NCI-H1694 (cell line): ENCODE results near the gene ZNF532.

Source experiments
- DNase-seq: peaks from one replicate; lab custom pipeline; 2025; lab: John Stamatoyannopoulos, UW

Gene ZNF532

DNA sequence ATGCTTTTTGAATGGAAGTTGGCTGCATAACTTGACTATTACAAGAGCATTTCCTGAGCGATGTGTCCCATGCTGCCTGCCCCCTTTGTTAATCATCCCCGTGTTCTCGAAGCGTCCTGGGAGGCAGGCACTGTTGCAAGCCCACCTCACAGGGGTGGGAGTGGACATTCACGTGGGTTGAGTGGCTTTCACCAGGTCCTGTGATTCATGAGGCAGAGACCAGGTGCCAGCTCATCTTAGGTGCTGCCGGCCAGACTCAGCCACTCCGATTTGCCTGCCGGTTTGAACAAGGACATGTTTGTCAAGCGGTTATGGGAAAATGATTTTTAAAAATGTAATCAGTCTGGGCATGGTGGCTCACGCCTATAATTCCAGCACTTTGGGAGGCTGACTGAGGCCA is 112.5 kb downstream of the ZNF532 start:
- no peak for DNase-seq

DNA sequence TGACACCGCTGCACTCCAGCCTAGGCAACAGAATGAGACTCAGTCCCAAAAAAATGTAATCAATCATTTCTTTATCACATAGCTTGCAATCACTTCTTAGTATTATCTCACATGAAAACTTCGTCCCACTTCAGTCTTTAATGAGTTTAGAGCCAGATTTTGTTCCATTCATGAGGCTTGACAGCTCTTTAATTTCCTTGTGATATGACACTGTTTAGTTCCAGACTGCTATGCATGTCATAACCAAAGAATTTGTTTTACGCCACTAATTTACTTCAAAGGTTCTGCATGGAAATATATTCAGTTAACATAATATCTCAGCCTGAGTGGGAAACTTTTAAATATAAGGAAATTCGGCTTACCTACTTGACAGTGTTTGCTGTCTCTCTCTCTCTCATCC is 113.1 kb downstream of the ZNF532 start:
- no peak for DNase-seq

- no peak for DNase-seq
Observed at GRCh38 chr18:58978916-58979315, 114.2 kb downstream of the ZNF532 start.

- no peak for DNase-seq
Observed at GRCh38 chr18:58979615-58980014, 114.9 kb downstream of the ZNF532 start.

DNA sequence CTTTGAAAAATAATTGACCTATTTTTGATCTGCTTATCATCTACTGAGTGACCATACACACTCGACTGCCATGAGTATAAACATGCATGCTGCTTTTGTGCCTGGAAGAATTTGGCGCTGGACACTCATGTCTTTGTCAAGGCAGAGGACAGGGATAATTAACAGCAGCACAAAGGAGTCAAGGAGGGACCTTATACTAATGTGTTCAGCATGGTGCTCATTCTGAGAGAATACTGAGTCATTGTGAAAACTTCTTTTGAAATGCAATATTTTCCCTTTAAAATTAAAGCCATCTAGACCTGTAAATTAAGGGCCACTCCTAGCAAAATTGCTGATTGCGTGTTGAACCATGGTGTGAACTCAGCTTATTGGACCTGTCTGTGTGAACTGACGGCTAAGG is 116.3 kb downstream of the ZNF532 start:
- no peak for DNase-seq

DNA sequence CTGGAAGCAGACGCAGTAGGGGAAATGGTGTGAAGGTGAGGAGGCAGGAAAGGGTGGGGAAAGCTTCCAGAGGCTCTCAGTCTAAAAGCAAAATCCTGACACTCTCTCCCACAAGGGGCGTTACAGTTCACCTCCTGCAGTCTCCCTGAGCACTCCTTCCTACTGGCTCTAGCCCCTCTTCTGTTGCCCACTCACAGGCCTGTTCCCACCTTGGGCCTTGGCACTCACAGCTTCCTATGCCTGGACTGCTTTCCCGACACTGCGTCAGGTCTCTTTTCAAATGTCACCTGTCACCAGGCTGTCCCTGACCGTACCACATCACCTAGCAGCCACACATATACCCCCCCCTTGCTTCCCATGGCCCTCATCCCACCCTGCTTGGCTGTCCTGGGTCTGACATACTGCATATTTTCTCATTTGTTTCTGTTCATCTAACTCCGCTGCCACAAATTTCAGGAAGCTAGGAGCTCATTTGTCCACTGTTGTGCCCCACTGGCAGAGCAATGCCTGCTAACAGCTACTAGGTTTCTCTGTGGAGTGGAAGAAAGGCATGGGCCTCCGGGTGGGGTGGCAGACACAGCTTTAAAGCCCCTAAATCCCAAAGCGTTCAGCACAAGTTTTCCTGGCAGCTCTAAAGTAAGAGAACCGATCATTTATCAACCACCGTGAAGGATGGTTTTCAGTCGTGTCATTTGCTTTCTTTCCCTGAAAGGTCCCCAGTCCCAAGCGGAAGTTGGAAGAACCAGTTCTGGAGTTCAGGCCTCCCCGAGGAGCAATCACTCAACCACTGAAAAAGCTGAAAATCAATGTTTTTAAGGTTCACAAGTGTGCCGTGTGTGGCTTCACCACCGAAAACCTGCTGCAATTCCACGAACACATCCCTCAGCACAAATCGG is 118.8 kb downstream of the ZNF532 start:
- no peak for DNase-seq

DNA sequence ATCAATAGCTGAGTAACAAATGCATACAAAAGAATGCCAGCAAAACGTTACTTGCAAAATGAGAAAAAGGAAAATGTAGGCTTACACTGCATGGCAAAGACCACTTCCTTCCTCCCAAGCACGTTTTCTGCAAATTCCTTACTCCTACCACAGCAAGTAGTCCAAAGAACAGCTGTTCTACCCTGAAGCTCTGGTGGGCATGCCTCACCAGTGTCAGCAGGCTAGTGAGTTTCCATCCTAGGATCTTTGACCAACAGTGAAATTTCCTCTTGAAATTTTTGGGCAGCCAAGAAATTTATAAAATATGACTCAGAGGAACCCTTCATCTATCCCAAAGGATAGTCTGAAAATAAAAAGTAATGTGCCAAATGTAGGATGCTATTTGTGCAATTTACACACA is 123.9 kb downstream of the ZNF532 start:
- DNase-seq: no peak

GRCh38 chr18:58989184-58989759 is 124.6 kb downstream of the ZNF532 start:
- no peak for DNase-seq

DNA sequence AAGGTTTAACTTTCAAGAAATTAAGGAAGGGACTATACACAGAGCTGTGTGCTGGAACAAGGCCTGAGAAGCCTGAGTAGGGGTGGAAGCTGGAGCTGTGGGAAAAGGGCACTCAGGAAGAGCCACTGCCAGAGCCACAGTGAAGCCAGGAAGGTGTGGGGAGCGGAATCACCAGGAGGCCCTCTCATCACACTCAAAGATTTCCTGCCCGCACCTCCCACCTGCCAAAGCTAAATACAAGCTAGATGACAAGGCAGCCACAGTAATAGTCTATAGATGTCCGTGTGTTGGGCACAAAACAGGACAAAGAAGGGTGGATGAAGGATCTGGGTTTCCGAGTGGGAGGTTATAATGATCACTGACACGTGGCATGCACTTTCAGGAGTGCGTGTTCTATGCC is 126.0 kb downstream of the ZNF532 start:
- no peak for DNase-seq

DNA sequence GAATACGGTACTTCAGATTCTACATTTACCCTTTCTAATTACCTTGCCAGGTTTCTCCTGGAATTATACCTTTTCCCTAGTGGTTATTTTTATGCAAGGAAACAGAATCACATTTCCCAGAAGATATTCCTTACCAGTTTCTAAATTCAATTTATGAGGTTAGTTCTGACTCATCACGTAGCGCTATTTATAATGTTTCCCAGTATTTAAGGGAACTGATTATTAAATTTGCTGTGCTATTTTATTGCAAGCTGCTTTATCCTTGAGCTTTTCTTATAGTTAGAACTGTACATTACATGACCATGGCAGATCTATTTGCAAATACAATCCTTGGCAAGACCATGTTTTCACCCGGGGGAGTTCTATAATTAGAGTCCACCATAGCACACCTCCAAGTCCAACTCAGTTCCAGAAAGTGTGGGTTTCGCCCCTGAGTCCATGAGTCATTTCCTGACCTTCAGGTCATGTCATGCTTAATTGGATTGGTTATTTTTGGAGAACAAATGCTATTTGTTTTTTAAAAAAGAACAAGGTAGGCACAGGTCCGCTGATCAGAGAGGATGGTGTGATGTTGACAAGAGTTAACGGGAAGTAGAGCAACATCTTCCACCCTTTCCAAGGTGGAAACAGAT is 126.6 kb downstream of the ZNF532 start:
- no peak for DNase-seq

DNA sequence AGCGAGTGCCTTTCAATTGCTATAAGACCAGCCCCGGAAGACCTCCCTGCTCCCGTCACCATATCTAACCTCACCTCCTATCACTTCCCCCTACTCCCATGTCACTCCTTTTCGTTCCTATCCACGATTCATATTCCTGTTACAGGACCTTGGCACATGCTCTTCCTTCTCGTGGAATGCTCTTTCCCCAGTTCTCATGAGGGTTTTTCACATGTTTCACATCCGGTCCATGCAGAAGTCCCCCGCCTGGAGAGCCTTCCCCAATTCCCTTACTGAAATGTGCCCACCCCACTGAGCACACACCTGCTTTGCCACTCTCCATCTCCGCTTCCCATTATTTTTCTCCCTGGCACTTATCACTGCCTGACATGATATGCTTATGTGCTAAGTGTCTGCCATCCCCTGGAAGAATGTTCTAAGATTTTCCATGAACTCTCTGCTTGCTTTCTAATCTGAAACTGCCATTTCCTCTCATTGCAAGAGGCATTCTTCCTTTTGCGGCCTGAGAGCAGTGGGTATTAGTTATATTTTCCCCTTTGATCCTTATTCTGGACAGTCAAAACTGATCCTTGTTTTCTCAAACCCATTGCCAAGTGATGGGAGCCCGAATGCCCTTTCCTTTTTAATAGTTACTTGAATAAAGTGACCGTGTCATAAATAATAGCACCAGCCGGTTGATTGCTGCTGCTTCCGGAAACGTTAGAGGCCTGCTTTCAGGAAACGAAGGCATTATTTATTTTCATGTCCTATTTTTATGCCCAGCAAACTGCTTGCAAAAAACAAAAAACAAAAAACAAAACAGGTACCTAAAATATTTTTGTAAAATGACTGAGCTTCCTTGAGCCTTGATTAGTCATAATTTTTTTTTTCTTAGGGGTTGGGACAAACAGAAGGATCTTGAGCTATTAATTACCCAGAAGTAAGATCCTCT is 127.9 kb downstream of the ZNF532 start:
- DNase-seq: no peak

- no peak for DNase-seq
Observed at GRCh38 chr18:58993260-58993659, 128.6 kb downstream of the ZNF532 start.

DNA sequence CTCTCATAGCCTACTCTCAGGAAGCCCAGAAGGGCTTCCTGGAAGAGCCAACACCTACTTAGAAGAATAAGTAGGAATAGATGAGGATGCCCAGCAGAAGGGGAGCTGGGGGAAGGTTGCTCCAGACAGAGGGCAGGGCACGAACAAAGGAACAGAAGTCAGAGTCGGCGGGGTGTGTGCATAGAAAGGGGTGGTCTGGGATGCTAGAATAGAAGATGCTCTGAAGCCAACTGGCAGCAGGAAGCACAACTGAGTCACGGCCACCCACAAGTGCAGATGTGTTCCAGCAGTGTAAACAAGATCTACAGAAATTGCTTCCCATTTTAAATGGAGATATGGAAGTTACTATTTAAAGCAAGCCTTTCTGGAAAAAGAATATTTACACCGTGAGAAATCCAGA is 131.0 kb downstream of the ZNF532 start:
- no peak for DNase-seq

DNA sequence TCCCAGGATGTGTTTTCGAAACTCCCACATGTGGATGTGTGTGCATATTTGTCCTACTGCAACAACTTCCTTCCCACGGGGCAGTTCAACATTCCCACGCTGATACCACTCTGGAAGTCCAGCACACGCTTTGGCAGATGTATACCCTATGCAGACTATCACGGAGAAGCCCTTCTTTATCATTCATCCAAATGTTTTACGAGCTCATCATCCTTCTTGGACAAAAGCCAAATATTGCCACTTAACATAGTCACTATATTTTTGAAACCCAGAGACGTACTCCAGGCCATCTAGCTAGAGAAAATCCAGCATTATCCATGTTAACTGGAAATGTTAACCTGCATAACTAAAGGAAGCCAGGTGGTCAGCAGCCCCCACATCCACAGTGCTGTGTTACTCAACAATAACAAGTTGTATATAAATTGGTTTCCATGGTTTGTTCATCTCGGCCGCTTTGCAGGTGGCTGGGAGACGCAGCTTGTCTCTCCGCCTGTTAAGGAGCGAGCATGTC is 131.5 kb downstream of the ZNF532 start:
- DNase-seq: no peak

DNA sequence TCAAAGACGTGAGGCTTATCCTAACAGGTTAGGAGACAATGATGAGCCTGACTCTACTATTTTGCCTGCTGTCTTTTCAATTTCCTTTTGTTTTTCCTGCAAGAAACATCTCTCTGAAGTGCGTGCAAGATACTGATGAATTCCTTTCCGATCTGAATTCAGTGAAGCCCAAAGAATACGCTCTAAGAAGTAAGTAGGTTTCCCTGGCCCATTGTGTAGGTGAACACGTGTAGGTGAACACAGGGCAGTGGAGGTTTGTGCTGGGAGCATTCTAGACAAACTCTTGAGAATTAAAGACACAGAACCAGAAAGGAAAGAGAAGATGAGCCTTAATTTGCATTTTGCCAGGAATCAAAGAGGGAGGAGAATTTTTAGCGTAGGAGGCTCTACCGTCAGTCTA is 132.0 kb downstream of the ZNF532 start:
- no peak for DNase-seq

DNA sequence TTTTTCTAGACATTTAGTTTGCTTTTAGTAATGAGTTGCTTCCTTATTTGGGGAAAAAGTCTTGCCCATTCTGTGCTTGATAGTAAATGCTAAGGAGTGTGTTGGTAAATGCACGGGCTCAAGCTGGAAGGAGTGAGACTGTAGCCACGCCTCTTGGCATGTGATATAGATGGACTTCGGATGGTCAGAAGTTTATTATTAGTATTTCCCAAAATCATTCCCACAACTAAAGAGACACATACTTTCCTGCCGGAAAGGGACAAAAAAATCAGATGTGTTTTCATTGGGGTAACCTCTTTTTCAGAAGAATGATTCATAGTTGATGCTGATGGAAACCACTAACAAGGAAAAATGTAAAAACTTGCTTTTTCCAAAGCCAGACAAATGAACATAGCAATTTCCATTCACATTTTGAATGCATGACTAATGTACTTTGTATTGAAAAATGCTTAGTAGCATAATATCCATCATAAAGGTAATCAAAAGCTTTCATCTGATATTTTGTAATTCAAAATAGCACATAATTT is 133.2 kb downstream of the ZNF532 start:
- DNase-seq: no peak

- DNase-seq: no peak
Observed at GRCh38 chr18:58998401-58999203, 133.9 kb downstream of the ZNF532 start.

DNA sequence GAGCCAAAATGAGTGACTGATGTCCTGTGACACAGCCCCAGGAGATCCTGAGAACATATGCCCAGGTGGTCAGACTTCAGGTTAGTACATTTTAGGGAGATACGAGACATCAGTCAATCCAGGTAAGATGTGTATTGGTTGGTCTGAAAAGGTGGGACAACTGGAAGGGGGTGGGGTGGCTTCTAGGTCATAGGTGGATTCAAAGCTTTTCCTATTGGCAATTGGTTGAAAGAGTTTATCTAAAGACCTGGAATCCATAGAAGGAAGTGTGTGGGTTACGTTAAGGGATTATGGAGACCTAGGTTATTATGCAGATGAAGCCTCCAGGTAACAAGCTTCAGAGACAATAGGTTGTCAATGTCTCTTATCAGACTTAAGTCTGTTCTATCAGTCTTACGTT is 136.5 kb downstream of the ZNF532 start:
- DNase-seq: no peak

DNA sequence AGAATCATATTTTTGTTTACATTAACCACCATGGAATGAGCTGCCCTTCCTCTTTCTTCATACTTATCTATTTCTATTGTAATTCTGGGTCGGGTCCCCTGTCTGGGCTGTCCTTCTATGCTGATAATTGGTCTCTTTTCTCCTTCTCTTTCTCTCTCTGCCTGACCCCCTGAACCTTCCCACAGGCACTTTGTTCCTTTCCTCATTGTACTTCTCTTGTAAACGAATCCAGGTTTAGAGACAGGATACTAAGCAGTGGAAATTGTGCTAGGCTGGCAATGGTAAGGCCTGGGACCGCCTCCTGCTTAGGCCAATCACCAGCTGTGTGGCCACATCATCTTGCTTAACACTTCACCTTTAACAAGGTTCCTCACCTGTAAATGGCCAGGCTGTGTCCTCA is 137.0 kb downstream of the ZNF532 start:
- no peak for DNase-seq

- DNase-seq: no peak
Observed at GRCh38 chr18:59002974-59003594, 138.4 kb downstream of the ZNF532 start.
